ENCODE measurements around the gene CFC1.
"Not testable (repeated sequence)": the region's sequence is repeated elsewhere in the genome, so short reads cannot be mapped to it uniquely, and the experiment has no call there.

DNA sequence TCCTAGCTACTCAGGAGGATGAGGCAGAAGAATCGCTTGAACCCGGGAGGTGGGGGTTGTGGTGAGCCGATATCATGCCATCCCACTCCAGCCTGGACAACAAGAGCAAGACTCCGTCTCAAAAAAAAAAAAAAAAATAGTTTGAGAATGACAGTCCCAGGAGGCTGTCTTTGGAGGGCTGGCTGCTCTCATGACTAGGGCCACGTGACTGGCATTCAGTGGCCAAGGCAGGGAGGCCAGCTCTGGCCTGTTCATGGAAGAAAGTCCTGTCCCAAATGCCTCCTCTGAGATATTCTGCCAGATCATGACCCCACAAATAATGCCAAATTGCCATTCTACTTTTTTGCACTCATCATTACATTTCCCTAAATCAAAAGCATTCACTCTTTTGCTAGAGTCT, 54.4 kb downstream of the CFC1 start:
- TF ChIP-seq, protein P1, sequence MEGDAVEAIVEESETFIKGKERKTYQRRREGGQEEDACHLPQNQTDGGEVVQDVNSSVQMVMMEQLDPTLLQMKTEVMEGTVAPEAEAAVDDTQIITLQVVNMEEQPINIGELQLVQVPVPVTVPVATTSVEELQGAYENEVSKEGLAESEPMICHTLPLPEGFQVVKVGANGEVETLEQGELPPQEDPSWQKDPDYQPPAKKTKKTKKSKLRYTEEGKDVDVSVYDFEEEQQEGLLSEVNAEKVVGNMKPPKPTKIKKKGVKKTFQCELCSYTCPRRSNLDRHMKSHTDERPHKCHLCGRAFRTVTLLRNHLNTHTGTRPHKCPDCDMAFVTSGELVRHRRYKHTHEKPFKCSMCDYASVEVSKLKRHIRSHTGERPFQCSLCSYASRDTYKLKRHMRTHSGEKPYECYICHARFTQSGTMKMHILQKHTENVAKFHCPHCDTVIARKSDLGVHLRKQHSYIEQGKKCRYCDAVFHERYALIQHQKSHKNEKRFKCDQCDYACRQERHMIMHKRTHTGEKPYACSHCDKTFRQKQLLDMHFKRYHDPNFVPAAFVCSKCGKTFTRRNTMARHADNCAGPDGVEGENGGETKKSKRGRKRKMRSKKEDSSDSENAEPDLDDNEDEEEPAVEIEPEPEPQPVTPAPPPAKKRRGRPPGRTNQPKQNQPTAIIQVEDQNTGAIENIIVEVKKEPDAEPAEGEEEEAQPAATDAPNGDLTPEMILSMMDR (IDR thresholded peaks at IDR 0.05; ENCODE audit: low read depth, low read length, poor library complexity, severe bottlenecking), result not testable (repeated sequence)
- TF ChIP-seq EZH2phosphoT487 (IDR thresholded peaks at IDR 0.05; ENCODE audit: borderline replicate concordance, low read length), result not testable (repeated sequence)
